NCI-H2196 treated with DMSO at 0.1 percent for 48 hours (cell line): Measurements from ENCODE around the gene WDR93.

Experiments used
- DNase-seq: peaks from one replicate; lab custom pipeline; 2025; ENCODE audit not compliant: unreplicated experiment; lab: John Stamatoyannopoulos, UW

WDR93 gene

GRCh38 chr15:89690276-89691218 lies at the start of gene WDR93, which contains the start of gene PEX11A:
Gene WDR93 (plus strand): TSS chr15:89690811. CDS start chr15:89701747, 10,936 bp downstream.
Gene PEX11A (minus strand): TSS chr15:89690754. CDS start chr15:89690632, 122 bp downstream.
- peak; percentile 58 for DNase-seq

DNA sequence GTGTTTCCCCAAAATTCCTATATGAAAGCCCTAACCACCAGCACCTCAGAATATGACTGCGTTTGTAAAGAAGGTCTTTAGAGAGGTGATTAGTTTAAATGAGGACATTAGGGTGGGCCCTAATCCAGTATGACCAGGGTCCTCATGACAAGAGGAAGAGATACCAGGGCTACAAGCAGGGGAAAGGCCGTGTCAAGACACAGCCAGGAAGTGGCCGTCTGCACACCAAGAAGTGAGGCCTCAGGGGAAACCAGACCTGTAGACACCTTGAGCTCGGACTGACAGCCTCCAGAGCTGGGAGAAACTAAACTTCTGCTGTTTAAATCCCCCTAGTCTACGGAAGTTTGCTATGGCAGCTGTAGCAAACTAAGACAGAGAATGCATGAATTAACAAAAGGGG lies 49.6 kb upstream of the WDR93 start:
- no peak for DNase-seq

- no peak for DNase-seq
Measured at GRCh38 chr15:89642106-89642505, 48.5 kb upstream of the WDR93 start.

- DNase-seq, result no peak
Measured at GRCh38 chr15:89645680-89646079, 44.9 kb upstream of the WDR93 start.

DNA sequence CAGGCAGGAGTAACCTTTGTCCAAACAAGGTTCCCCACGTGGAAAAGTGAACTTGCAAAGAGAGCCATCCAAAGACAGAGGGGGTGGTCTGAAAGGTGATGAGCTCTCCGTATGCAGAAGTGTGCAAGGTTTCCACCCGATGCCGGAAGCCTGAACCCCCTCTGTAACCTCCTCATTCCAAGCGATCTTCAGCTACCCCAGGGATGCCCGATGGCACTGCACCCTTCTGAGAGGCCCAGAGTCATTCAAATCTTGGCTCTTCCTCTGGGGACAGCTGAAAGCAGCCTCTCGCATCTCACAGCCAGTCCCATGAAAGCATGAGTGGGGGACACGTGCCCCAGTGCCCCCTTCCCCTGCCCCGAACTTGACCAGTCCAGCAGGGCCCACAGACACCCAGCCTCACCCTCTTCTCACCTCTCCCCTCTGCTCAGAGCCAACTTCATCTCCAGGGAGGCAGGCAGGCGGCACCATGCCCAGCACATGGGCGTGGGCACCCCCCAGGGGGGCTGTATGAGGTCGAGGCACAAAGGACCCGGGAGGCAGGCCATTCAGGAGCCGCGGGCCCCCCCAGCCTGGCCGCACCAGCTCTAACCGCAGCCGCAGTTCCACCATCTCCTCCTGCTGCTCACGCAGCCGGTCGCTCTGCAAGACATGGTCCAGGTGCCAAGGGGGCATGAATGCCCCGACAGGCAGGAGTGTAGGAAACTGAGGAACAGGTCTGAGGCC lies 44.0 kb upstream of the WDR93 start:
- no peak for DNase-seq

- DNase-seq, result no peak
Measured at GRCh38 chr15:89647191-89647851, 43.3 kb upstream of the WDR93 start.

- no peak for DNase-seq
Measured at GRCh38 chr15:89648106-89649012, 42.3 kb upstream of the WDR93 start.

GRCh38 chr15:89649013-89649625 lies 41.5 kb upstream of the WDR93 start:
- DNase-seq, result no peak

GRCh38 chr15:89649716-89650115 lies 40.9 kb upstream of the WDR93 start:
- DNase-seq, result no peak

GRCh38 chr15:89652131-89652530 lies 38.5 kb upstream of the WDR93 start:
- DNase-seq, result no peak

GRCh38 chr15:89652666-89653065 lies 37.9 kb upstream of the WDR93 start:
- no peak for DNase-seq

DNA sequence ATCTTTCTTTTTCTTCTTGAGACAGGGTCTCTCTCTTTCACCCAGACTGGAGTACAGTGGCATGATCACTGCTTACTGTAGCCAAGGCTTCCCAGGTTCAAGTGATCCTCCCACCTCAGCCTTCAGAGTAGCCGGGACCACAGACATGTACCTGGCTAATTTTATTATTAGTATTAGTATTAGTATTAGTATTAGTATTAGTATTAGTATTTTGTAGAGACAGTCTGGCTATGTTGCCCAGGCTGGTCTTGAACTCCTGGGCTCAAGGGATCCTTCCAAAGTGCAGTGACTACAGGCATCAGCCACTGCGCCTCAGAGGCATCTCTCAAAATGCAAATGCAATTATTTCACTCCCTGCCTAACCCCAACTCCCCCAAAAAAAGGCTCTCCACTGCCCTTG lies 37.0 kb upstream of the WDR93 start:
- no peak for DNase-seq

DNA sequence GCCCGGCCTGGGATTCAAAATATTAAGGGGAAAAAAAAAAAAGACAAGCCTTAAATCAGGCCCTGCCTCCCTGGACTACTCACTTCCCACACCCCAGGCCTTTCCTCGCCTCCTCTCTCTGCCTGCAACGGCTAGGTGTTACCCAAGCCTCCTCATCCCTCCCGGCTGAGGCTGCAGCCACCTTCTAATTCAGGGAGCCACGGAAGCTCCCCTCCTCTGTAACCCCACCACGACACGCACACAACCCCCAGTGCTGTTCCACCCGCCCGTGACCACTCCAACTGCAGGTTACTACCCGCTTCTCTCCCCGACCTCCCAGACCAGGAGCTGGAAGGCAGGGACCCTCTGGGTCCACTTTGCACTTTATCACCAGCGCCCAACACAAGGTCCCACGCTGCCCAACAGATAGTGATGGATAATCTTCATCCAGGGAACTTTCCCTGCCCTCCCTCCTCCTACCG lies 36.3 kb upstream of the WDR93 start:
- no peak for DNase-seq

DNA sequence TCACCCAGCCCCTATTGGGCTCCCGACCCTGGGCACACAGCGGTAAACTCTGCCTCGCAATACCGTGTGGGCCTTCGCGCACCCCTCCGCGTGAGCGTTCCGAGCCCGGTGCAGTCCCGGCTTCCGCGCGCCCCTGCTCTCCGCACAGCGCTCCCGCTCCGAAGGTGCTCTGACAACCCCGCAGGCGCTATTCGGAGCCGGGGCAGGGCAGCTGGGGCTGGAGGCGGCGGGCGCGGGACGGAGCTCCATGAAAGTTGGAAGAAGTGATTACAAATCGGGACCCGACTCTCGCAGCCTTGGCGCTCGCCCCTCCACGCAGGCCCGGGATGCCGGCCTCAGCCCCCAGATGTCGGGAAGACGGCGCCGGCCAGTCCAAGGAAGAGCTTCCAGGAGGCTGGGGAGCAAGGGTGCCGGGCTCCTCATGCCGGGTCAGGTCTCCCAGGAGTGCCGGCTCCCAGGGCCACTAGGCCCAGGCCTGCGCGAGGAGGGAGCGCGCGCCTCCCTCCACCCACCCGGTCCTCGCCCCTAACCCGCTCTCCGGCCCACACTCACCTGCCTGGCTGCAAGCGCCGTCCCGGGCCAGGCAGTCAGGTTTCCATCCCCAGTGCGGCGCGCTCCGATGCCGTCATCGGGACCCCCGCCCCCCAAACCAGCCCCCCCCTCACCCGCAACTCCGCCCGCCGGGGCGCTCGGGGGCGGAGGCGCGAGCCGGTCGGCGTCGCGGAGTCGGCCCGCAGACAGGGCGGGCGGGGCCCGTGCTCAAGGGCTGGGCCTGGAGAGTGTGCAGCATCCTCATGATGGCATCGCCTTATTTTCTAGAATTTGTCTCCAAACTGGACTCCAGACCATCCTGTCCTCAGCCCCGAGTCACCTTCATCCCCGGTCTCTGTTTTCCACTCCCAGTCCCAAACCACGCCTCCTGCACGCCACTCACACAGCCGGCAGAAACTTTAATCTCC lies 35.5 kb upstream of the WDR93 start, which contains the start of gene KIF7:
TSS of gene KIF7 (minus strand) at position 621 of the 959 bp plus-strand sequence. CDS start 2,537 bp downstream, outside the sequence.
- no peak for DNase-seq

- DNase-seq, result no peak
Measured at GRCh38 chr15:89656116-89656815, 34.3 kb upstream of the WDR93 start.

- DNase-seq, result no peak
Measured at GRCh38 chr15:89657686-89658200, 32.9 kb upstream of the WDR93 start.

- no peak for DNase-seq
Measured at GRCh38 chr15:89659295-89659694, 31.3 kb upstream of the WDR93 start.

- DNase-seq, result no peak
Measured at GRCh38 chr15:89660556-89660955, 30.1 kb upstream of the WDR93 start.
